GM21423 (cell line): Measurements from ENCODE around the gene MMD2.

Source experiments
- ATAC-seq: cut with Tn5 transposase; IDR thresholded peaks from one replicate; pipeline ENCODE4 v1.9.1; 2021; ENCODE audit warnings: mild to moderate bottlenecking, moderate library complexity; ENCODE audit not compliant: unreplicated experiment

MMD2 gene

GRCh38 chr7:4959893-4960292, 906 bp upstream of the MMD2 start:
- no peak for ATAC-seq

DNA sequence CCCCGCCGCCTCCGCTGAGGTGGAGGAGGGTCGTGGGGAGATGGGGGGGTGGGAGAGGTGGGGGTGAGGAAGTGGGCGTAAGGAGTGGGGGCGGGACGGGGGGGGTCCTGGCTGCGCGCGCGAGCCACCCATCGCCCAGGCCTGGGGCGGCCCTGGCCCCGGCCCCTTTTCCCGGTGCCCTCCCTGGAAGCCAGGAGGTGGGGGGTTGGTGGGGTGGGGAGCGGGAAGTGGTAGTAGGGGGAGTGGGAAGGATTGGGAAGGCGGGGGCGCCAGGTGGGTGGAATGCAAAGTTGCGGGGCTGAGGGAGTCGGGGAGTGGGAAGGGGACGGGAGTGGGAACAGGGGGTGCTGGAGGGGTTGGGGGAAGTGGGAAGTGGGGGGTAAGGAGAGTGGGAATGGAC, 319 bp upstream of the MMD2 start:
- no peak for ATAC-seq

DNA sequence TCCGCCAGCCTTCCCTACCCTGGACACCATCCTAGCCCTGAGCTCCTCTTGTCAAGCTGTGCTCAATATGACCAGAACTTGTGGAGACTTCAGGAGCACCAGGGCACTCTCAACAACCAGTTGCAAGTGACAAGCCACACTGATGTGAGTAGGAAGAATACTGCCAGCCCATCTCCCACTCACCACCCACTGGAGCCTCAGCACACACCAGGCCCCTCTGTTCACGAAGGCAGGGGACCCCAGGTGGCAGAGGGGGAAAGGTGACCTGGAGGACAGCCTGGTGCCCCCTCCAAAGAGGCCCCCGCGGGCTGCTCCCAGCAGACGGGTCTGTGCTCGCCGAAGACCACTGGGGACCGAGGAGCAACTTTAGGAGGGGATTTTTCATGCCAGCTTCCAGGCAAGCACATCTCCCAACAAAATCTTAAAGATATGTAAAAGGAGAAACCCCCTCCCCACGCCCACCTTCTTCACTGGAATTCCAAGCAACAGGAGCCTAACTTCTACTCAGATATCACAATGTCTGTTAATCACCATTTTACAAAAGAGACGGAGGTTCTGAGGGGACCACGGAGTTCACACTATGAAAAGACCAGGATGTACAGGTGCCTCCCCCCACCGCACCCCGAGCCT, 1.0 kb downstream of the MMD2 start:
- ATAC-seq = no peak

DNA sequence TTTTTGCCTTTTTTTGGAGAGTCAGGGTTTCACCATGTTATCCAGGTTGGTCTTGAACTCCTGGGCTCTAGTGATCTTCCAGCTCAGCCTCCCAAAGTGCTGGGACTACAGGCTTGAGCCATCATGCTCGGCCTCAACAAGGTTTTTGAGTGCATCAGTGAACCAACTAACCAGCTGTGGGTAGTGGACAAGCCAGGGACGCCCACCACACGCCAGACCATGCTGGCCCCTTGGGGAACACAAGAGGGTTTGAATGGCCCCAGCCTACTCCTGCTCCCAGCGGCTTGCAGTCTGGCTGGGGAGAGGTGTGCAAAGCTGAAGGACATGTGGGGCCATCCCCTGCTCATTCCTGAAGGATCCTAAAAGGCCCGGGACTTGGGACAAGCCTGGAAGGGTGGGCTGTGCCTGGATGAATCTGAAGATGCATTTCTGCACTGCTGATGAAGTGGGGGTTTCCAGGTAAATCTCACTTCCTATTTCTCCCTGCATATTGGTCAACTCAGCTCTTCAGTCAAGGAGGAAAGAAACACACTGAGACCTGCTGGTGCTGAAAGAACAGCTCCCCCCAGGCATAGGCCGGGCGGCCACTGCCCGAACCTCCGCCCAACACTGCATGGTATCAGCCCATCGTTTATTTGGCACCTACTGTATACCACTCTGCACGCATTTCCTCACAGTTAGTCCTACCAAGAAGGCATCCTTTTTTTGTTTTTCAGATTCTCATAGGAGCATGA, 6.9 kb downstream of the MMD2 start:
- no peak for ATAC-seq

DNA sequence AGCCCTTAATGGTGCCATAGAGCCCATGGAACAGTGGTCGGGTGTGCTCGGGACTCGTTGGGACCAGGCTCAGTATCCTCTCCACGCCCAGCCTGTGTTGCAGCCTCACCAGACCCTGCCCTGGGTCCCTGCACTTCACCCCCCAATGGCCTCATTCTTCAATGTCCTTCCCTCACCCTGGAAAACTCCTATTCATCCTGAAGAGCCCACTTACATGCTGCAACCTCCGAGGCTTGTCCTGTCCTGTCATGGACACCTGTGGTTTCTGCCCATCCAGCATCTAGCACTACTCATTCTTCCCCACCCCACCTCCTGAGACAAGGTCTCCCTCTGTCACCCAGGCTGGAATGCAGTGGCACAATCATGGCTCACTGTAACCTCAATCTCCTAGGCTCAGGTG, 7.7 kb downstream of the MMD2 start:
- no peak for ATAC-seq

GRCh38 chr7:4948402-4948801, 10.6 kb downstream of the MMD2 start:
- no peak for ATAC-seq

GRCh38 chr7:4945949-4946348, 13.0 kb downstream of the MMD2 start:
- ATAC-seq = no peak

GRCh38 chr7:4944939-4945338, 14.0 kb downstream of the MMD2 start:
- ATAC-seq = no peak

- ATAC-seq = no peak
Measured at GRCh38 chr7:4943297-4943696, 15.7 kb downstream of the MMD2 start.

DNA sequence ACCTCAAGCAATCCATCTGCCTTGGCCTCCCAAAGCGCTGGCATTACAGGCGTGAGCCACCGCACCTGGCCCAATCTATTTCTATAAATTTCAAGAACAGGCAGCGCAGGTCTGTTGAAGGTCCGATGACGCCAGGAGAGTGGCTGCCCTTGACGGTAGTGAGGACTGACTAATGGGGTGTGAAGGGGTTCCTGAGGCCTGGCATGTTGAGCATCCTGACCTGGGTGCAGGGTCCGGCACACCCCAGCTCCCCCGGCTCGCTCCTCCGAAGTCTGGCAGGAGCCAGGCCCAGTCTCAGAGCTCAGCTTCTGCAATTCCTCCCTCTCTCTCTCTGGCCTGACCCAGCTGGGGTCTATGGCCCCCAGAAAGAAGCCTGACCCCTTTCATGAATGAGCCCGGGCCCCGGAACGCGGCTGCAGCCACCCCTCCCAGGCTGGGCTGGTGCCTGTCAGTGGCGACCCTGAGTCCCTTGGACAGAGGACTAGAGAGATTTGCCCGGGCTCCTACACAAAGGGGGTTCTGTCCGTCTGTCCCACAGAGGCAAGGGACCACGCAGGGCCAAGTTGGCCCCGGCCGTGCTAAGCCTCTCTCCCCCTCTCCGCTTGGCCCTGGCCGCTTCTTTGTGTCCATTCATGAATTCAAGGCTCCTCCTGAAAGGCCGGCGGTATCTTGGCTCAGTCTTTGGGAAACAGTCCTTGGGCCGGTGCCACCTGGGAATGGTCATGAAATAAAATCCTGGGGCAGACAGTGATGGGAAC, 18.8 kb downstream of the MMD2 start:
- no peak for ATAC-seq

- ATAC-seq = no peak
Measured at GRCh38 chr7:4937411-4937810, 21.6 kb downstream of the MMD2 start.

GRCh38 chr7:4934419-4935025, 24.5 kb downstream of the MMD2 start:
- ATAC-seq = no peak

GRCh38 chr7:4931943-4932342, 27.0 kb downstream of the MMD2 start:
- no peak for ATAC-seq

GRCh38 chr7:4929005-4929404, 30.0 kb downstream of the MMD2 start:
- no peak for ATAC-seq

GRCh38 chr7:4928445-4928844, 30.5 kb downstream of the MMD2 start:
- no peak for ATAC-seq

DNA sequence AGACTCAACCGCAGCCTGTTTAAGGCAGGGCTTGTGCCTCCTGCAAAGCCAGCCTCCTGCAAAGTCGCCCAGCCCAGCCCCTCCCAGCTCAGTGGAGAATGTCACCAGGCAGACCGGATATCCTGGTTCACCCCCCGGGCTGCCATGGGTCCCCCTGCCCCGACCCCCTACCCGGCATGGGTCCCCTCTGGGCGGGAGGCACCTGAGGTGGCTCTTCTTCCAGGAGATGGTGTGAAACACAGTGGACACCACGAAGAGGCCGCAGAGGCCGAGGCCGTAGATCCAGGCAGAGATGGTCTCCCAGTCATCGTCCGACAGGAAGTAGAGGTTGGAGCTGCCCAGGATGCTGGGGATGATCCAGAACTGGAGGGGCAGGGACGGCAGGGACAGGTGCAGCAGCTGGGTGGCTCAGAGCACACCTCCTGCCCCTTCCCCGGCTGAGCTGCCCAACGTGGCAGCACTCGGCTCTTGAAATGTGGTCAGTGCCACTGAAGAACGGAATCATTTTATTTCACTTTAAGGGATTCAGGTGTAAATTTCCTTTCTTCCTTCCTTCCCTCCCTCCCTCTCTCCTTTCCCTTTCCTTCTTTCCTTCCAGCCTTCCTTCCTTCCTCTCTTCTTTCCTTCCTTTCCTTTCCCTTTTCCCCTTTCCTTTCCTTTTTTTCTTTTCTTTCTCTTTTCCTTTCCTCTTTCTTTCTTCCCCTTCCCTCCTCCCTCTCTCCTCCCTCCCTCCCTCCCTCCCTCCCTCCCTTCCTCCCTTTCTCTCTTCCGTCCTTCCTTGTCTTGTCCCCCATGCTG, 38.8 kb downstream of the MMD2 start:
- no peak for ATAC-seq

DNA sequence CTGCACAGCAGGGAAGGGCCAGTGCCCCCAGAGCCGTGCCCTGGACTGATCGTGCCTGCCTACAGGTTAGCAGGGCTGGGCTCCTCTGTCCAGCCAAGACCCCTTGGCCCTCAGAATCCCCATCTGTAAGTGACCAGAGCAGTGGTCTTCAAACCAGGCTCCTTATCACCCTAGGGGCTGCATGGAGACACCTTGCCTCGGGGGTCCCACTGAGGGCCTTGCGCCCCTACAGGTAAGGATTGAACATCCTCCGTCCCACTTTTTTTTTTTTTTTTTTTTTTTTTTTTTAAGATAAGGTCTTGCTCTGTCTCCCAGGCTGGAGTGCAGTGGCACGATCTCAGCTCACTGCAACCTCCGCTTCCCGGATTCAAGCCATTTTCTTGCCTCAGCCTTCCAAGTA, 42.9 kb downstream of the MMD2 start:
- ATAC-seq = no peak

GRCh38 chr7:4911111-4911828, 47.7 kb downstream of the MMD2 start:
- no peak for ATAC-seq

DNA sequence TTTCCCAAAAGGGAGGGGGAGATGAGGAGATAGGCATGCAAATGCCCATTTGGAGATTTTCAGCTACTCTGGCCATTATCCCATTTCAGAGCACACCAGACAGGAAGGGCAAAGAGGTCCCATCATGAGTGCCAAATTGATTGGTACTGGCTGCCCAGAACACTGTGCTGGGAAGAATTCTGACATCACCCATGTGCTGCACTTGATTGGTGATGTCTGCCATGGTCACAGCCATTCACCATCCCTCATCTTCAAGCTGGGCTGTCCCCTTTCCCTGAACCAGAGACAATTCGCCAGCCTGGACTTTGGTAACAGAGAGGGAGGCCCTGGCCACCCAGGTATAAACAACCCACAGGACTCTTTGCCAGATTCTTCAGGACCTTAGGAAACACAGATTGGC, 52.3 kb downstream of the MMD2 start:
- no peak for ATAC-seq

- ATAC-seq = no peak
Measured at GRCh38 chr7:4905171-4905570, 53.8 kb downstream of the MMD2 start.
